Fibroblast of lung (primary cell): ENCODE results near the gene GPAT3.

Source experiments
- EZH2 ChIP-seq: IDR thresholded peaks from 2 replicates; pipeline ENCODE4 v1.5.1; 2012; ENCODE audit warnings: low read length, control low read depth, mild to moderate bottlenecking; ENCODE audit errors: missing control alignments
- TF ChIP-seq, protein P1 (sequence below), 2 donors: IDR thresholded peaks in 1 of 2; conservative IDR thresholded peaks in 1 of 2; 1 replicate in 1 of 2; 2 replicates in 1 of 2; pipeline ENCODE4 v1.5.1; 2011 to 2012; ENCODE audit warnings: low read length in 2 of 2, control low read depth in 1 of 2, inconsistent platforms in 1 of 2, low read depth in 1 of 2, mild to moderate bottlenecking in 1 of 2

DNA sequence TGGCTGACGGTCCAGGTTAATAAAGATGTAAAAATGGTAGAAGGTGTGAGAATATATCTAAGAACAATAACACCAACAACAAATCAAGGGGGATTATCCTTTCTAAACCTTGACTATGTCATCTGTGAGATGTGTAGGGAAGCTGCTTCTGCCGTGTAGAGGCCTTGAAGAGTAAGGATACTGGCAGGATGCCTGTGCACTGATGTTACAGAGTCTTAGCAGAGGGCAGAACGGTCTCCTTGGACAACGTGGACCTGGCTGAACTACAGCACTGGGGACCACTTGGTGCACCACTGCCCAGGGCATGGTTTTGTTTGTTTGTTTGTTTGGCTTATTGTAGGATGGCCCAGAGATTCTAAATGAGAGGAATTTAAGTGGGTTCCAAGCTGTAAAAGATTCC, 33.5 kb downstream of the GPAT3 start:
- TF ChIP-seq, protein P1, sequence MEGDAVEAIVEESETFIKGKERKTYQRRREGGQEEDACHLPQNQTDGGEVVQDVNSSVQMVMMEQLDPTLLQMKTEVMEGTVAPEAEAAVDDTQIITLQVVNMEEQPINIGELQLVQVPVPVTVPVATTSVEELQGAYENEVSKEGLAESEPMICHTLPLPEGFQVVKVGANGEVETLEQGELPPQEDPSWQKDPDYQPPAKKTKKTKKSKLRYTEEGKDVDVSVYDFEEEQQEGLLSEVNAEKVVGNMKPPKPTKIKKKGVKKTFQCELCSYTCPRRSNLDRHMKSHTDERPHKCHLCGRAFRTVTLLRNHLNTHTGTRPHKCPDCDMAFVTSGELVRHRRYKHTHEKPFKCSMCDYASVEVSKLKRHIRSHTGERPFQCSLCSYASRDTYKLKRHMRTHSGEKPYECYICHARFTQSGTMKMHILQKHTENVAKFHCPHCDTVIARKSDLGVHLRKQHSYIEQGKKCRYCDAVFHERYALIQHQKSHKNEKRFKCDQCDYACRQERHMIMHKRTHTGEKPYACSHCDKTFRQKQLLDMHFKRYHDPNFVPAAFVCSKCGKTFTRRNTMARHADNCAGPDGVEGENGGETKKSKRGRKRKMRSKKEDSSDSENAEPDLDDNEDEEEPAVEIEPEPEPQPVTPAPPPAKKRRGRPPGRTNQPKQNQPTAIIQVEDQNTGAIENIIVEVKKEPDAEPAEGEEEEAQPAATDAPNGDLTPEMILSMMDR (conservative IDR thresholded peaks at IDR 0.05 in 1 of 2, IDR thresholded peaks at IDR 0.05 in 1 of 2; ENCODE audit: low read depth in 1 of 2, low read length in 2 of 2): no peak
- TF ChIP-seq EZH2: no peak
